GM18907 (cell line): ENCODE data around the gene APBA1.

ENCODE experiments used
- ATAC-seq: cut with Tn5 transposase; IDR thresholded peaks from one replicate; pipeline ENCODE4 v1.9.1; 2021; ENCODE audit warnings: mild to moderate bottlenecking, moderate library complexity; ENCODE audit not compliant: unreplicated experiment

Gene APBA1

GRCh38 chr9:69671879-69672595 lies at the start of gene APBA1:
TSS of gene APBA1 (minus strand) at chr9:69672371.
- peak; percentile 49 for ATAC-seq

DNA sequence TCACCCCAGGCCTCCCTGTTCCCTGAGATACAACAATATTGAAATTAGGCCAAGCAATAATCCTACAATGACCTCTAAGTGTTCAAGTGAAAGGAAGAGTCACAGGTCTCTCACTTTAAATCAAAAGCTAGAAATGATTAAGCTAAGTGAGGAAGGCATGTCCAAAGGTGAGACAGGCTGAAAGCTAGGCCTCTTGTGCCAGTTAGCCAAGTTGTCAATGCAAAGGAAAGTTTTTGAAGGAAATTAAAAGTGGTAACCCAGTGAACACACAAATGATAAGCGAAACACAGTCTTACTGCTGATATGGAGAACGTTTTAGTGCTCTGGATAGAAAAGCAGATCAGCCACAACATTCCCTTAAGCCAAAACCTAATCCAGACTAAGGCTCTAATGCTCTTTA lies 47.8 kb upstream of the APBA1 start:
- no peak for ATAC-seq

DNA sequence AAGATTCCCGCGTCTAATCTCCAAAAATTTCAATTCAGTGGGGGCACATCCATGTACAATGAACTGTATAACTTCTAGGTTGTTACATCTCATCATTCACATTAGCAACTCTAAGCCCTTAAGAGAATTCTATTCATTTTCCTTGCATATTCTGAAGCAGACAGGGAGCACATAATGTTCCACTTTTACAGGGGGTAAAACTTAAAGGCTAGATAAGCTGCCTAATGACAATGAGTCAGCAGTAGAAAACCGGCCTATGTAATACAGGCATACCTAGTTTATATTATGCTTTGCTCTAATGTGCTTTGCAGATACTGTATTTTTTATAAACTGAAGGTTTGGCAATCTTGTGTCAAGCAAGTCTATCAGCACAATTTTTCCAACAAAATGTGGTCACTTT lies 47.2 kb upstream of the APBA1 start:
- no peak for ATAC-seq

GRCh38 chr9:69718218-69718617 lies 46.0 kb upstream of the APBA1 start:
- ATAC-seq, result no peak

DNA sequence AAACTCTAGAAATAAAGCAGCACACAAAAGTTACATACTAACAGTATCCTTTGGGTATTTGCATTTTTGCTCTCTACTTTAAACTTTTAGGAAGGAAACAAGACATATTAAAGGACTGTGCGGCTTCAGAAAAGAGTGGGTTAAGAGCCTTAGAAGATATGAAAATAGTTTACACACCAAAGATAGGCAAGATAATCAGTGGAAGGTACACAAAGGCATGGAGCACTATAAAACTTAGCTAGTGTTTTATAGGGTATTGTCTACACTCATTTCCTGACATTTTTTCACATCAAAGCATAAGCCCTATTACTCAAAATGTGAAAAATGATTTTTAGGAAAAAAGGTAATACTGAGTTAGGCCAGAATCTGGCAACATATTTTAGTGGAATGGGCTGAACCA lies 43.7 kb upstream of the APBA1 start:
- no peak for ATAC-seq

- ATAC-seq, result no peak
Observed at GRCh38 chr9:69715096-69715495, 42.9 kb upstream of the APBA1 start.

DNA sequence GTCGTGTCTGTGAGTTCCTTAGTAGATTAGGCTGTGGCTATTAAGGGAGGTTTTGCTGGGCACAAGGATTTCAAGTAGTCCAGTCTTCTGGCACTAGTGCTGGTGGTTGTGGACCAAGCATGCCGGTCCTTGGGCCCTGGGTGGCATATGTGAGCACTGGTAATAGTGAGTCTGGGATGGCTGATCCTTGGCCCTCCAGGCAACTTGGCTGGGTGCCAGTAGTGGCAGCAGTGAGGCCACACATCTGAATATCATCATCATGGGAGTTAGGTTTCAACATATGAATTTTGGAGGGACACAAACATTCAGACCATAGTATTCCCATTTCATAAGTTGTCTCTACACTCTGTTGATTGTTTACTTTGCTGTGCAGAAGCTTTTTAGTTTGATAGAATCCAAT lies 25.3 kb upstream of the APBA1 start:
- no peak for ATAC-seq

GRCh38 chr9:69696802-69697201 lies 24.6 kb upstream of the APBA1 start:
- no peak for ATAC-seq

DNA sequence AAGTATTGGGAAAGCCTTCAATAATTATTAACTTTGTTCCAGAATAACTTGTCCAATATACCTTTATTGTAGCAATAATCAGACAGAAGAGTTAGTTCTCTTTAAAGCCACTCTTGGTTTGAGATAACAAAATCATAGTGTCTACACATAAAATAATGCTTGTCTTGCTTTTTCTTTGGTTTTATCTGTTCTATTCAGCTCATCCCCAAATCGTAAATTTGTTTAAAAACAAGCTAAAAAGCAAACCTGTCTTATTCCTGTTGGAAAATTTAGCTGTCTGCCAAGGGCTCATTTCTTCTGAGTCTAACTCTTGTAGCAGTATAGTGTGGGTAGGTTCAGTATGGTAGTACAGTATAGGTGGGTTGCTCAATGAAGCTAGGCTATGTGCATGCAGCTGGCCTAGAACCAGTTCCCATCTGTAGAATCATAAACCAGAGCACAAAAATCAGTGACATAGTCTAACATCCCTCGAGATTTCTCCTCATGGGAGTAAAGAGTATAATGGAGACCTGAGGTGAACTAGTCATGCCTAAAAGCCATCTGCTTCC lies 17.9 kb upstream of the APBA1 start:
- ATAC-seq, result no peak

GRCh38 chr9:69683927-69684326 lies 11.8 kb upstream of the APBA1 start:
- ATAC-seq, result no peak

DNA sequence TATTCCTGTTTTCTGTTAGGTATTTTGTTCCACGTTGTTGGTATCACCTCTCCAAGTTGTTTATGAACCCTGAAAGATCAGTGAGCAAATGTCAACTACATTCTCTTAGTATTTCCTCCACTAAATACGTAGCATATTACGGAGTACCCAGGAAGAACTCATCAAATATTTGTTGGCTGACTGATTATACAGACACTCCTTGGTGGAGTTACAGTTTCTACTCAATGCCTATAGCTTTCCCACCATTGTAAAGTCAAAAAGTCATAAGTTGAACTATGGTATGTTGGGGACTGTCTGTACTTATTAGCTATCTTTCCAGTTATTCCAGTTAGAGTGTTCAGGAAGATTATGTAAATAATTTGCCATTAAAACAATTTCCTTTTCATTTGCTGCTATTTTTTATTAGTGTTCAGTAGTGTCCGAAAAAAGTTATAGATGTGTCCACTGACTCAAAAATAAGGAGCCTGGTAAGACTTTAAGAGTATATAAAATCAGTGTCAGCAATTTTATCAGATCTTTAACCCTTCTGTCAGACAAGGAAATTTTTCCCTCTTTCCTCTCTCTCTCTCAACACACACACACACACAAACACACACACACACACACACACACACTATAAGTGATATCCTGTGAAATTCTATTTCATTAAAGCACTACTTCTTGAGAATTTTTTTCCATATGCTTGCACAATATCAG lies 6.8 kb upstream of the APBA1 start:
- ATAC-seq, result no peak

- no peak for ATAC-seq
Observed at GRCh38 chr9:69677931-69678330, 5.8 kb upstream of the APBA1 start.

DNA sequence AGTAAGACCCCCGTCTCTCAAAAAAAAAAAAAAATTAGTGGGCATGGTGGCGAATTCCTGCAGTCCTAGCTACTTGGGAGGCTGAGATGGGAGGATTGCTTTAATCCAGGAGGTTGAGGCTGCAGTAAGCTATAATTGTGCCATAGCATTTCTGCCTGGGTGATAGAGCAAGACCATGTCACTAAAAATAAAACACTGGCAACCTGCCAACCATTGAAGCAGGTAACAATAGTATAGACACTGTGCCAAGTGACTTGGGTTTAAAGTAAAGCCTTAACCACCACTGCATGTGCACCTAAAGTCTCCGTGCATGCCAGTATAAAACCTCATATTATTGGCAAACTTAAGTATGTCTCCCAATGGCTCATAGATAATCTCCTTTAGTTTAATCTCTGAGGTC lies 3.4 kb upstream of the APBA1 start:
- ATAC-seq, result no peak

DNA sequence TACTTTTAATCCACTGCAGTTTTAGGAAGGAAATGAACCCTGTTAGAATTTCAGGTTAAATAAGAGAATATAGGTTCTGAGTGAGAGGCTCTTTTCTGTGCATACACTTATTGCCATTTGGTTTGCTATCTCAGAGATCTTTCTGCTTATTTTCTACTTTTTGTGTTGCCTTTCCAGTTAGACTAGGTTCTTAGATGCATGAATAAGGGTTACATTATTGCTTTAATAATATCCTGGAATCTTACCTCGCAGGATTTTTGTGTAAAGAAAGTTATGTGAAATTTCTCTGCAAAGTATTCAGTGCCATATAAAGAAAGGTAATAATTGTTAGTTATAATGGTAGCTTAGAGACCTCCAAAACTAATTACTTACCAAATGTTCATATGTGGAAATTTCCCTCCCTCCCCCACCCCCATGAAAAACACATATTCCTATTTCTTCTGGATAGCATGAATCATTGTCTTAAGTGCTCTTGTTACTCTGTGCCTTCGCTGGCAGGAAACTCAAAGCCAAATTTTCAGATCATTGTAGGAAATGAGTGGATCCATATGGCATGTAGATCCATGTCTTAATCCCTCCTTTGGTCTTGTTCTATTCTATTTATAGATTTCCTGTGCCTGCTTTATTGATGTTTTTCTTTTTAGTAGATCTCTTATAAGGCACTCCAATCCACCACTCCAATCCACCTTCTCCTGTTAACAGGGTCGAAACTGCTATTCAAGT lies 2.7 kb upstream of the APBA1 start:
- no peak for ATAC-seq

- ATAC-seq, result no peak
Observed at GRCh38 chr9:69674112-69674685, 2.0 kb upstream of the APBA1 start.

DNA sequence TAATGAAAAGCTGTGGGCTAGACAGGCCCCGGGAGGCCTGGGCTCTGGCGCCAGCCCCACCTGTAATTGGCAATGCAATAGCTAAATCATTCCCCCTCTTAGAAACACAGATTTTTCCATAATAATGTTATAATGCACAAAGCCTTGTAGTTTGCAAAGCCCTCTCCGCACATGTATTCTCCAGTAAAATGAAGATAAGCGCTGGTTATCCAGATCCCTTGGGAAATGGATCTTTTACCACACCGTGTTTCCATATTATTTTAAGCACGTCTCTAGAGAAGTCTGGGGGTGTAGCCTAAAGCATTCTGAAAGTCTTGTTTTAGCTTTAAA lies 1.1 kb upstream of the APBA1 start:
- ATAC-seq, result no peak

DNA sequence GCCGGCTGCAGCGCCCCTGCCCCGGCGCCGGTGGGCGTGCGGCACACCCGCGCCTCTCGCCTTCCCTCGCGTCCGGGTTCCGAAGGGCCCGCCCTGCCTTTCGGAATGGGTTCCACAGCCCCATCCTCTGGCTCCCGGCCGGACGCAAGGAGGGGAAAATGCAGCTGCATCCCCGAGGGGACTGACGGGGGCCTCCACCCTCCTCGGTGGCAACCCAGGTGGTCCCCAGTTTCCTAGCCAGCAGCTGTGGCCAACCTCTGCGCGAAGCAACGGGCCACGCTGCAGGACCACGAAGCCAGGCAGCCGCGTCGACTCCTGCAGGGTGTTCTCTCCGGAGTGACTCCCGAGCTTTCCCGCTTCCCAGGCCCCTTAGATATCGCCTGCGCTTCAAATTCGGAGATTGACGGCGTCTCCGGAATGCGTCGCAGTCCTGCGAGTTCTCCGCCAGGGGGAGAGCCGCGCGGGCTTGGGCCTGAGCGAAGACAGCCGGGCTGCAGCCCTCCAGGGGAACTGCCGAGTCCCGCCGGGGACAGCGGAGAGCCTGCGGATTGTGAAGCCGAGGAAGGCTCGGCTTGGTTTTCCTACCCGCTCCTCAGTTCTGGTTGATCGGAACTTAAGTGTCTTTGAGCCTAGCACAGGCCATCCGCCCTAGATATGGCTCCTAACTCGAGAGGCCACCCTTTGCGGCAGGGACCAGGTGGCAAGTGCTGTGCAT lies 582 bp upstream of the APBA1 start:
- ATAC-seq, result peak; percentile 95

DNA sequence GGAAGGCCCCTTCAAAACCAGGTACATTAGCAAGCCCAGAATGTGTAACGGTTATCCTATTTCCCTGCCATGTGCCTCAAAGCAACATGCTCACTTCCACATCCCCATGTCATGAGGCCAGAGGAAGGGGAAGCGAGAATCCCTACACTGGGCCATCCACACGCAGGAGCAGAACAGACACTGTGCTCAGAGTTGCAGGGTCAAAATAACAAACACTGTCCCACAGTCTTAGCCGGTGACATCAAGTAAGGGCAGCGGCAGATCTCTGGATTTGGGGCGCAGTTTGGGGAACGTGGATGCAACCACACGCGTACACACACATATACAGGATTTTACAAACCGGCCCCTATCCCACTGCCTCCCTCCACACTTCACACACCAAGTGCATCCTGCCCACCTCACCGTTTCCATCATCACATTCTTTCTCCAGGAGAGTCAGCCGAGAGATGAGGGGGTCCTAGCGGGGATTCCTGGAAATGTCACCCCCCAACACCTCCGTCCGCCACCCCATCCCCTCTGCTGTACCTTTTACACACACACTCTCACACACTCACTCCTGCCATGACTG lies 776 bp downstream of the APBA1 start:
- ATAC-seq, result no peak

- ATAC-seq, result no peak
Observed at GRCh38 chr9:69667306-69667705, 4.9 kb downstream of the APBA1 start.

GRCh38 chr9:69660304-69660703 lies 11.9 kb downstream of the APBA1 start:
- ATAC-seq, result no peak
